Bronchial epithelial cell (primary cell): ENCODE results near the gene TMEM63C. TPM values are rescaled to one million over a fixed set of nuclear protein-coding genes. Genes with fewer than 3 reads are reported as not detected.

Source experiments
- DNase-seq: peaks from one replicate; pipeline ENCODE4 v3.0.0-alpha.2; 2010; ENCODE audit warnings: low read depth
- FAIRE-seq: peaks from 2 replicates; lab custom pipeline; 2011; peaks lifted over from hg19 to GRCh38; lab: Jason Lieb, UNC
- H3K27me3 ChIP-seq: 2 replicates; pipeline ENCODE4 v1.5.1; 2011; ENCODE audit warnings: low read length; ENCODE audit not compliant: control insufficient read depth, insufficient read depth
- H3K36me3 ChIP-seq: 2 replicates; pipeline ENCODE4 v1.5.1; 2011; ENCODE audit warnings: low read length; ENCODE audit not compliant: control insufficient read depth, insufficient read depth
- H3K4me3 ChIP-seq: 2 replicates; pipeline ENCODE4 v1.5.1; 2011; ENCODE audit warnings: mild to moderate bottlenecking, low read depth, low read length, control low read depth
- total RNA-seq: library from RNA; depleted of rRNA; stranded (reverse); fragments of >200 nt; gene quantifications from 2 replicates; pipeline ENCODE4 v1.2.1, GENCODE V29; 2014
- TF ChIP-seq, protein P1 (sequence below): IDR thresholded peaks from 2 replicates; pipeline ENCODE4 v1.5.1; 2011; ENCODE audit warnings: mild to moderate bottlenecking, moderate library complexity, low read length, control low read depth, inconsistent platforms; ENCODE audit not compliant: insufficient read depth, severe bottlenecking

Gene TMEM63C
- total RNA-seq, 1 donor from 2014 or later = 0.79 TPM

DNA sequence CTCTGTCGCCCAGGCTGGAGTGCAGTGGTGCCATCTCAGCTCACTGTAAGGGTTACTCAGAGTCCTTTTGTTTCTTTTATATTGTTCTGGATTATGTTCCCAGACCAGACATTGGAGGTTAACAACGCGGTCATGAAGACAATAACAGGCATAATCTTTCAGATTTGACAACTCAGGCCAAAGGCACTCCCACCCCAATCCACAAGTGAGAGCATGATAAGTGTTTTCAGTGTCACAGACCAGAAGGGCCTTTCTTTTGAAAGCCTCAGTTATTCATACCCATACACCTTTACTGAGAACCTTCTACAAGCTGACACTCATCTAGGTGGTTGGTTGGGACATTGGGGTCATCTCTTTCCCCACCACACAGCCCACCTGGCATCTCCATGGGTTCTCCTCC, 2.9 kb upstream of the TMEM63C start:
- no peaks in the 10 kb centered on the region for H3K36me3 ChIP-seq
- H3K27me3 ChIP-seq = peaks cover 2% of the 10 kb centered on the region
- H3K4me3 ChIP-seq = no peak overlapping the region
- TF ChIP-seq, protein P1, sequence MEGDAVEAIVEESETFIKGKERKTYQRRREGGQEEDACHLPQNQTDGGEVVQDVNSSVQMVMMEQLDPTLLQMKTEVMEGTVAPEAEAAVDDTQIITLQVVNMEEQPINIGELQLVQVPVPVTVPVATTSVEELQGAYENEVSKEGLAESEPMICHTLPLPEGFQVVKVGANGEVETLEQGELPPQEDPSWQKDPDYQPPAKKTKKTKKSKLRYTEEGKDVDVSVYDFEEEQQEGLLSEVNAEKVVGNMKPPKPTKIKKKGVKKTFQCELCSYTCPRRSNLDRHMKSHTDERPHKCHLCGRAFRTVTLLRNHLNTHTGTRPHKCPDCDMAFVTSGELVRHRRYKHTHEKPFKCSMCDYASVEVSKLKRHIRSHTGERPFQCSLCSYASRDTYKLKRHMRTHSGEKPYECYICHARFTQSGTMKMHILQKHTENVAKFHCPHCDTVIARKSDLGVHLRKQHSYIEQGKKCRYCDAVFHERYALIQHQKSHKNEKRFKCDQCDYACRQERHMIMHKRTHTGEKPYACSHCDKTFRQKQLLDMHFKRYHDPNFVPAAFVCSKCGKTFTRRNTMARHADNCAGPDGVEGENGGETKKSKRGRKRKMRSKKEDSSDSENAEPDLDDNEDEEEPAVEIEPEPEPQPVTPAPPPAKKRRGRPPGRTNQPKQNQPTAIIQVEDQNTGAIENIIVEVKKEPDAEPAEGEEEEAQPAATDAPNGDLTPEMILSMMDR = no peak
- no peak for FAIRE-seq
- DNase-seq = no peak

DNA sequence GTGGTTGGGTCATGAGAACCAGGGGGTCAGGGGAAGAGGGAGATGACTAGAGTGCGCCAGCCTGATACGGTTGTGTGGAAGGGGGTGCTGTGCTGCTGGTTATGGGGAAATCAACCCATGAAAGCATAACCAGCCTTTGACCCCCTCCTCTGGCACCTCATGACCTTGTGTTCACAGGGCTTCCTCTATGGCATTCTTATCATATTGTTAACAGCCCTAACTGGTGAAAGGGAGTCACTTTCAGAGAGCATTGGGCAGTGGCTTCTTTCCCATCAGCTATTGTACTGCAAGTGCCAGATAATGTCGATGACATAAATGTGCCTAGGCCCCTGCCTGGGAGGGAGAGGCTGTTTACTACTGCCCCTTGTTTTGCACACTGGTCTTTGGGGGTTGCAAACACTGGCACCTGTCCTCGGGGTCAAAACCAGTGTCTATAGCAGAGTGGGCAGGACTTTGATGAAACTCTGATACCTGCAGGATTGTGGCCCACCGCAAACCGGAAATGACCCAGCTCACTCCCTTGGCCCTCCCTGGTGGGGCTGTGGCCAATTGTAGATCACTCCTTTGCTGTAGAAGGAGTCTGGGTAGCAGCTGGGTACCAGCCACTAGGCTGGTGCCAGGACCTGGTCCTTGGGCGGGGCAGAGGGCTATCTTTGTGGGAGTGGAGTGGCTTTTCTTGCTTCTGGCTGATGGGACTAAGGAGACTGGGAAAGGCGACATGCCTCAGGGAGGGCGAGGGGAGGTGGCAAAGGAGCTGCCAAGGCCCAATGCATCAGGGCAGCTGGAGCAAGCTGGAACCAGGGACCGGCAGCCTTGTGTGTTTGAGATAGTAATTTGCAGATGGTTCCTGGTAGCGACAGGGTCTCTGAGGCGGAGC, 634 bp upstream of the TMEM63C start:
- FAIRE-seq = peak; percentile 13
- Histone ChIP-seq H3K27me3 (peaks cover 2% of the 10 kb centered on the region), H3K36me3 (no peaks in the 10 kb centered on the region), H3K4me3 (peak overlapping the region; percentile 67)
- TF ChIP-seq, protein P1 = no peak
- no peak for DNase-seq

DNA sequence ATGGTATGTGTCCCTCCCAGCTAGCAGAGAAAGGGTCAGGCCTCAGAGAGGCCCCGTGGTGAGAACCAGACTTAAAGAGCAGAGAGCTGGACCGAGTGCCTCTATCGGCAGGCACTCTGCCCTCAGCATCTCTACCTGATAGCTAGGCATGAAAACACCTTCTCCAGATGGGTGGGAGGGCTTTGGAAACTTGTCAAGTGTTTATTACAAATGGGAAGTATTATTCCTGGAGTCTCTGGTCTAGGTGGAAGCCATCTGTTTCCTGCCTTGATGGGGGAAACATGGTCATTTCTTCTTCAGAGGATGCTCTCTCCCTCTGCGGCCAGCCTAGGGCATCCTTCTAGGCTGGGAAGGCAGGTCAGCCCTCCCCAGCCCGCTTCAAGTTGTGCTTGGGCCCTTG, 2.3 kb downstream of the TMEM63C start:
- H3K36me3 ChIP-seq = no peaks in the 10 kb centered on the region
- FAIRE-seq = no peak
- H3K27me3 ChIP-seq = no peaks in the 10 kb centered on the region
- H3K4me3 ChIP-seq = no peak overlapping the region
- no peak for DNase-seq
- TF ChIP-seq, protein P1 = no peak

DNA sequence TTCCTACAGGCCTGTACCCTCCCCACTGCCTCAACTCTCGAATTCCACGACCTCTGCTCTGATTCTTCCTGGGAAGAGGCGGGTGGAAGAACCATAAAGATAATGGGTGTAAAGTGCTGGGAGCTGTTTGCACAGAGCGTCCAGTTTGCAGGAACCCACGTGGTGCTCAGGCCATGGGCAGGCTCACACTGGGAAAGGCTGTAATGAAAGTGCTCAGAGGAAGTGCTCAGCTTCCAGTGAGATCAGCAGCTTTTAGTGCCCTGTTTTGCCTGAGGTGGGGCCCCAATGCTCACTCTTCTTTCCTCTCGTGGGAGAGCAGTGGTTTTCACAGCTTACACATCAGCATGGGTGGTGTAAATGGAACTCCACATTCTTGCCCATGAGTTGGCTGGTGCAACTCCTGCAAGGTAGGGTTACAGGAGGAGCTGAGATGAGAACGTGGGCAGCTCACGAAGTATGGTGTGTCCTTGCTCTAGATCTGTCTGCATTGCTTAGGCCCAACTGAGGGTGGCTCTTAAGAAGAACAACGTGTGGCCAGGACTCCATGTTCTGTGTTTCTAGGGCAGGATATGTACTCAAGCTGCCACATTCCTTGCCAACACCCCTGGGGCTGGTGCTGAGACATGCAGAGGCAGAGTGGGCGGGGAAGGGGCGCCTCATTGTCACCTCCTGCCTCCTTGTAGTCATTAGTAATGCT, 2.9 kb downstream of the TMEM63C start:
- Histone ChIP-seq H3K36me3 (no peaks in the 10 kb centered on the region), H3K4me3 (no peak overlapping the region), H3K27me3 (no peaks in the 10 kb centered on the region)
- TF ChIP-seq, protein P1 = no peak
- FAIRE-seq = peak; percentile 7
- peak; percentile 65 for DNase-seq

DNA sequence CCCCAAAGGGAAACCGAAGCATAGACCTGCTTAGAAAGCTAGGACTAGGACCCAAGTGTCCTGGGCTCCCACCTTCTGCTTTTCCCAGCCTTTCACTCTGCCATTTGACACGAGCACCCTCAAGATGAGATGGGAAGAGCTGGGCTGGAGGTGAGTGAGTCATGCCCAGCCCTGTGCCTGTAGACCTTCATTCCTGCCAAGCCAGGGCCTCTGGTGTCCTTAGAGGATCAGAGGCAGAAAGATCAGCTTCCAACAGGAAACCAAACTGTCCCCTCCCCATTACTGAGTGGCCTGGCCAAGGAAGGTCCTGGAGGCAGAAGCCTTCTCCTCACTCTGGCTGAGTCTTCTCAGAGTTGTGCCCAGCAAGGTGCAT, 3.5 kb downstream of the TMEM63C start:
- H3K27me3 ChIP-seq = no peaks in the 10 kb centered on the region

More for the DNA sequence above, 3.5 kb downstream of the TMEM63C start:
- Histone ChIP-seq H3K4me3 (no peak overlapping the region), H3K36me3 (no peaks in the 10 kb centered on the region)
- TF ChIP-seq, protein P1 = no peak
- DNase-seq = no peak
- peak; percentile 77 for FAIRE-seq
